Progenitor cell of endocrine pancreas (in vitro differentiated cells): Measurements from ENCODE around the gene DAB1. TPM values are rescaled to one million over a fixed set of nuclear protein-coding genes. Genes with fewer than 3 reads are reported as not detected.
A peak's percentile ranks its signal among the peaks of the same experiment; 100 is the strongest.

Experiments used
- DNase-seq: peaks from one replicate; pipeline ENCODE4 v3.0.0; 2021; ENCODE audit warnings: low spot score; ENCODE audit not compliant: unreplicated experiment
- H3K27ac Mint-ChIP-seq: 2 replicates; pipeline ENCODE4 v1.8.0; 2021; ENCODE audit warnings: mild to moderate bottlenecking, moderate library complexity, mixed read lengths
- H3K27me3 Mint-ChIP-seq: 2 replicates; pipeline ENCODE4 v1.8.0; 2021; ENCODE audit warnings: mixed read lengths
- H3K36me3 Mint-ChIP-seq: 2 replicates; pipeline ENCODE4 v1.8.0; 2022; ENCODE audit warnings: mixed read lengths; ENCODE audit not compliant: insufficient read depth
- H3K4me1 Mint-ChIP-seq: 2 replicates; pipeline ENCODE4 v1.8.0; 2021; ENCODE audit warnings: low read depth, mixed read lengths
- H3K4me3 Mint-ChIP-seq: 2 replicates; pipeline ENCODE4 v1.8.0; 2021; ENCODE audit warnings: low read depth, mild to moderate bottlenecking, moderate library complexity, mixed read lengths
- H3K9me3 Mint-ChIP-seq: 2 replicates; pipeline ENCODE4 v1.8.0; 2021; ENCODE audit warnings: low read depth, mixed read lengths
- CTCF ChIP-seq: fragments of 200-600 bp; sonication (generic); IDR thresholded peaks from one replicate; pipeline ENCODE4 v1.5.0; 2021; ENCODE audit warnings: antibody characterized with exemption, mild to moderate bottlenecking; ENCODE audit not compliant: unreplicated experiment
- total RNA-seq: library from RNA; stranded (reverse); gene quantifications from 2 replicates; pipeline ENCODE4 v1.2.1, GENCODE V29; 2021

The DAB1 gene
- total RNA-seq, 1 donor from 2014 or later = 4.8 TPM

GRCh38 chr1:57058652-57059501 lies 365.0 kb downstream of the DAB1 start:
- DNase-seq = no peak
- no peak for TF ChIP-seq CTCF
- H3K27ac Mint-ChIP-seq = peak overlapping the region; percentile 14
- H3K27me3 Mint-ChIP-seq = peaks cover 24% of the 10 kb centered on the region
- H3K4me3 Mint-ChIP-seq = no peak overlapping the region
- H3K4me1 Mint-ChIP-seq = peaks cover 17% of the 10 kb centered on the region
- no peaks in the 10 kb centered on the region for H3K36me3 Mint-ChIP-seq
- no peaks in the 10 kb centered on the region for H3K9me3 Mint-ChIP-seq

GRCh38 chr1:57048856-57049255 lies 375.0 kb downstream of the DAB1 start:
- no peak overlapping the region for H3K27ac Mint-ChIP-seq
- no peak for TF ChIP-seq CTCF
- no peaks in the 10 kb centered on the region for H3K36me3 Mint-ChIP-seq
- no peaks in the 10 kb centered on the region for H3K9me3 Mint-ChIP-seq
- no peak for DNase-seq
- no peak overlapping the region for H3K4me3 Mint-ChIP-seq
- peaks cover 32% of the 10 kb centered on the region for H3K27me3 Mint-ChIP-seq
- no peaks in the 10 kb centered on the region for H3K4me1 Mint-ChIP-seq

- Mint-ChIP-seq H3K9me3 (no peaks in the 10 kb centered on the region), H3K36me3 (no peaks in the 10 kb centered on the region), H3K27me3 (peaks cover 30% of the 10 kb centered on the region), H3K27ac (no peak overlapping the region), H3K4me1 (no peaks in the 10 kb centered on the region), H3K4me3 (no peak overlapping the region)
- no peak for DNase-seq
- no peak for TF ChIP-seq CTCF
Measured at GRCh38 chr1:57046462-57046861, 377.4 kb downstream of the DAB1 start.

- Mint-ChIP-seq H3K4me3 (no peak overlapping the region), H3K27ac (no peak overlapping the region), H3K36me3 (no peaks in the 10 kb centered on the region), H3K27me3 (peaks cover 13% of the 10 kb centered on the region), H3K4me1 (no peaks in the 10 kb centered on the region), H3K9me3 (no peaks in the 10 kb centered on the region)
- DNase-seq = no peak
- no peak for TF ChIP-seq CTCF
Measured at GRCh38 chr1:57041901-57042300, 382.0 kb downstream of the DAB1 start.

- no peak for TF ChIP-seq CTCF
- H3K4me1 Mint-ChIP-seq = no peaks in the 10 kb centered on the region
- no peak overlapping the region for H3K27ac Mint-ChIP-seq
- no peaks in the 10 kb centered on the region for H3K9me3 Mint-ChIP-seq
- no peaks in the 10 kb centered on the region for H3K36me3 Mint-ChIP-seq
- H3K4me3 Mint-ChIP-seq = no peak overlapping the region
- H3K27me3 Mint-ChIP-seq = peaks cover 13% of the 10 kb centered on the region
- no peak for DNase-seq
Measured at GRCh38 chr1:57040811-57041210, 383.0 kb downstream of the DAB1 start.
